GM13976 (cell line): ENCODE measurements around the gene KCNG1.

Experiments
- DNase-seq: peaks from one replicate; pipeline ENCODE4 v3.0.0; 2012; ENCODE audit warnings: low spot score
- CTCF ChIP-seq: IDR thresholded peaks from 2 replicates; pipeline ENCODE4 v1.5.1; 2012; ENCODE audit warnings: borderline replicate concordance, mild to moderate bottlenecking; ENCODE audit not compliant: insufficient read depth; ENCODE audit errors: extremely low read depth, missing control alignments, control extremely low read depth
- in situ Hi-C: fragments of 300-500 bp; cut with MboI; formaldehyde crosslinking; loops from one replicate; pipeline ENCODE4 v1.12.0; 2022; ENCODE audit warnings: low sequenced_read_pairs, mixed read lengths, inconsistent platforms; ENCODE audit not compliant: unreplicated experiment

KCNG1 gene

GRCh38 chr20:51022803-51023616 lies at the start of gene KCNG1:
TSS of gene KCNG1 (minus strand) at chr20:51023107. CDS start at chr20:51010338, 12,769 bp downstream.
- in situ Hi-C loops: no loop called here
- no peak for TF ChIP-seq CTCF
- peak; percentile 87 for DNase-seq

- no peak for DNase-seq
- TF ChIP-seq CTCF: no peak
- in situ Hi-C loops: no loop called here
Observed at GRCh38 chr20:51070621-51071020, 47.7 kb upstream of the KCNG1 start.

- DNase-seq: no peak
- no peak for TF ChIP-seq CTCF
- in situ Hi-C loops: no loop called here
Observed at GRCh38 chr20:51067792-51068191, 44.9 kb upstream of the KCNG1 start.

GRCh38 chr20:51065615-51066014 lies 42.7 kb upstream of the KCNG1 start:
- in situ Hi-C loops: no loop called here
- no peak for TF ChIP-seq CTCF
- DNase-seq: no peak

- no peak for DNase-seq
Observed at GRCh38 chr20:51064137-51064536, 41.2 kb upstream of the KCNG1 start.

GRCh38 chr20:51062065-51062464 lies 39.2 kb upstream of the KCNG1 start:
- no peak for TF ChIP-seq CTCF
- DNase-seq: no peak
- in situ Hi-C loops: no loop called here

More at GRCh38 chr20:51064137-51064536, 41.2 kb upstream of the KCNG1 start:
- in situ Hi-C loops: no loop called here
- TF ChIP-seq CTCF: no peak

GRCh38 chr20:51061418-51062045 lies 38.6 kb upstream of the KCNG1 start:
- no peak for DNase-seq
- in situ Hi-C loops: no loop called here
- no peak for TF ChIP-seq CTCF
